OCI-LY1 (cell line): ENCODE measurements around the gene ULK4.

Experiments used
- CTCF ChIP-seq: fragments of 200-600 bp; sonication (generic), shearing (Covaris generic); IDR thresholded peaks from 2 replicates; pipeline ENCODE4 v1.5.1; 2017; ENCODE audit warnings: mild to moderate bottlenecking, antibody characterized with exemption, low read length, moderate library complexity, mixed read lengths
- EZH2 ChIP-seq: fragments of 200-600 bp; sonication (generic), shearing (Covaris generic); IDR thresholded peaks from 2 replicates; pipeline ENCODE4 v1.8.0; 2017; ENCODE audit warnings: borderline replicate concordance, mixed run types, mild to moderate bottlenecking, antibody characterized with exemption, low read length, moderate library complexity, mixed read lengths

- no peak for TF ChIP-seq CTCF
- no peak for TF ChIP-seq EZH2
Observed at GRCh38 chr3:41204369-41204768, 757.5 kb downstream of the ULK4 start.
